ENCODE data around the gene RAPGEF5. TPM values are rescaled to one million over a fixed set of nuclear protein-coding genes. Genes with fewer than 3 reads are reported as not detected.
"Not testable (repeated sequence)": the region's sequence is repeated elsewhere in the genome, so short reads cannot be mapped to it uniquely, and the experiment has no call there.

RAPGEF5 gene
- total RNA-seq, 4 donors from 2014 or later = 7.4 to 16.2 (median 12.1) TPM

DNA sequence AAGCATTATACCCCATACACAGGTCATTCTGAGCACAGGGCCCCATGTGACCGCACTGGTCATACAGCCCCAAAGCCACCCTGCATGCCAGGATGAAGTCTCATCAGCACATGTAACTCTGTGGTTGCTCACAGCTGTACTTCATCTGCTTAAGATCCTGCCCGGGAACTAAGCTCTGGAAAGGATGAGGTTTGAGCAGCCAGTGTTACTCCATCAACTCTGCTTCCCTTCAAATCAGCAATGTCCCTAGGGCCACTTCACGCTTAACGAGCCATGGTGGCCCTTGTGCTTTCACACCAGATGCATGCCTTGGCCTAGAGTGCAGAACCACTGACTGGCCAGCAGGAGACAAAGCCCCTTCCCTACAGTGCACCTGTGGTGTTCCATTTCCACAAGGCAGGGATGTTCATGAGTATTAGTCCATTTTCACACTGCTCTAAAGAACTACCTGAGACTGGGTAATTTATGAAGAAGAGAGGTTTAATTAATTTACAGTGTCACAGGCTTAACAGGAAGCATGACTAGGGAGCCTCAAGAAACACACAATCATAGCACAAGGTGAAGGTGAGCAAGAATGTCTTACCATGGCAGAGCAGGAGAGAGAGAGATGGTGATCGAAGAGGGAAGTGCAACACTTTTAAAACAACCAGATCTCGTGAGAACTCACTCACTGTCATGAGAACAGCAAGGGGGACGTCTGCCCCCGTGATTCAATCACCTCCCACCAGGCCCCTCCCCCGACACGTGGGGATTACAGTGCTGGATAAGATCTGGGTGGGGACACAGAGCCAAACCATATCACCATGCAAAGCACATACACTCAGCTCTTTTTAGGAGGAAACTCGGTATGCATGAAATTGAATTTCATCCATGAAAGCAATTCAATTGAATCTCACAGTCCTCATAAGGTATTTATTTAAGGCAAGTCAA is 262.3 kb downstream of the RAPGEF5 start:
- Histone ChIP-seq H3K4me1 (no peaks in the 10 kb centered on the region), H3K27ac (no peak overlapping the region), H3K4me3 (no peak overlapping the region), H3K27me3 (no peaks in the 10 kb centered on the region), H3K9me3 (no peaks in the 10 kb centered on the region), H3K36me3 (no peaks in the 10 kb centered on the region)
- in situ Hi-C loops (cut with MboI; ENCODE audit: low sequenced_read_pairs in 4 of 4) = no loop called here
- DNase-seq = no peak
- ATAC-seq = no peak
- TF ChIP-seq, protein P1, sequence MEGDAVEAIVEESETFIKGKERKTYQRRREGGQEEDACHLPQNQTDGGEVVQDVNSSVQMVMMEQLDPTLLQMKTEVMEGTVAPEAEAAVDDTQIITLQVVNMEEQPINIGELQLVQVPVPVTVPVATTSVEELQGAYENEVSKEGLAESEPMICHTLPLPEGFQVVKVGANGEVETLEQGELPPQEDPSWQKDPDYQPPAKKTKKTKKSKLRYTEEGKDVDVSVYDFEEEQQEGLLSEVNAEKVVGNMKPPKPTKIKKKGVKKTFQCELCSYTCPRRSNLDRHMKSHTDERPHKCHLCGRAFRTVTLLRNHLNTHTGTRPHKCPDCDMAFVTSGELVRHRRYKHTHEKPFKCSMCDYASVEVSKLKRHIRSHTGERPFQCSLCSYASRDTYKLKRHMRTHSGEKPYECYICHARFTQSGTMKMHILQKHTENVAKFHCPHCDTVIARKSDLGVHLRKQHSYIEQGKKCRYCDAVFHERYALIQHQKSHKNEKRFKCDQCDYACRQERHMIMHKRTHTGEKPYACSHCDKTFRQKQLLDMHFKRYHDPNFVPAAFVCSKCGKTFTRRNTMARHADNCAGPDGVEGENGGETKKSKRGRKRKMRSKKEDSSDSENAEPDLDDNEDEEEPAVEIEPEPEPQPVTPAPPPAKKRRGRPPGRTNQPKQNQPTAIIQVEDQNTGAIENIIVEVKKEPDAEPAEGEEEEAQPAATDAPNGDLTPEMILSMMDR (IDR thresholded peaks at IDR 0.05 in 4 of 5, conservative IDR thresholded peaks at IDR 0.05 in 1 of 5) = no peak
- TF ChIP-seq POLR2A (IDR thresholded peaks at IDR 0.05) = no peak
- intact Hi-C loops (cut with DNase I; ENCODE audit: low total_unique reads) = no loop called here

DNA sequence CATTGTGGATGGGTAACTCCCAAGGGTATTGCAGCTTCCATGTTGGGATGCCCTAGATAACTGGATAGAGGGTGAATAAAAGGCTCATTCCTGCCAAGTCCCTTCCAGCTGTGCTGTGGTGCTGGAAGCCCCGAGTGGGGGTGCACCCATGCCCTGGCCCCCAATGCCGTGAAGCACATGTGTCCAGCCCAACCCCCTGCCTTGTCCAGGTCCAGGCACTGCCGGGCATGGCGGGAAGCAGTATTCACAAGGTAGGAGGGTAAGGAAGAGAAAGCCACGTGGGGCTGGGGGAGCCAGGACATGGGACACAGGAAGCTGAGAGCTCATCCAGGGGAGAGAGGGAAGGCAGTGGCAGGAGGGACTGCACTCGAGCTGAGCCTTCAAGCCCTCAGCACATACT is 263.0 kb downstream of the RAPGEF5 start:
- Histone ChIP-seq H3K36me3 (no peaks in the 10 kb centered on the region), H3K9me3 (no peaks in the 10 kb centered on the region), H3K27me3 (no peaks in the 10 kb centered on the region), H3K4me3 (no peak overlapping the region), H3K4me1 (no peaks in the 10 kb centered on the region), H3K27ac (no peak overlapping the region)
- no peak for TF ChIP-seq POLR2A (IDR thresholded peaks at IDR 0.05)
- TF ChIP-seq, protein P1 (IDR thresholded peaks at IDR 0.05 in 4 of 5, conservative IDR thresholded peaks at IDR 0.05 in 1 of 5) = no peak
- in situ Hi-C loops (cut with MboI; ENCODE audit: low sequenced_read_pairs in 4 of 4) (no loop called here), intact Hi-C loops (cut with DNase I; ENCODE audit: low total_unique reads) (no loop called here)
- ATAC-seq (no peak), DNase-seq (no peak)

DNA sequence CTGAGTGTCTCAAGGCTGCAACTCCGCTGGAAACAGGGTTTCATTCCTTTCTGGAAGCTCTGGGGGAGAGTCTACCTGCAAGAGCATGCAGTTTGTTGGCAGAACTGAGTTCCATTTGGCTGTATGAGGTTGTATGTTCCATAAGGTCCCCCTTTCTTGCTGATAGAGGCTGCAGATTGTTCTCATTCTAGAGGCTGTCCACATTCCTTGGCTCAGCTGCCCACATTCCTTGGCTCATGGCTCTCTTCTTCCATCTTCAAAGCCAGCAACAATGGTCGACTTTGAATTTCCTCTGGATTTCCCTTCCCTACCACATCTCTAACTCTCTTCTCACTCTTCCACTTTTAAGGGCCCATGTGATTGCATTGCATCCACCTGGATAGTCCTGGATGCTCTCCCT is 264.0 kb downstream of the RAPGEF5 start:
- no peaks in the 10 kb centered on the region for H3K9me3 ChIP-seq
- intact Hi-C loops (cut with DNase I; ENCODE audit: low total_unique reads) (no loop called here), in situ Hi-C loops (cut with MboI; ENCODE audit: low sequenced_read_pairs in 4 of 4) (no loop called here)
- no peak overlapping the region for H3K4me3 ChIP-seq
- H3K27me3 ChIP-seq = no peaks in the 10 kb centered on the region
- TF ChIP-seq POLR2A (IDR thresholded peaks at IDR 0.05) = no peak
- TF ChIP-seq, protein P1 (IDR thresholded peaks at IDR 0.05 in 4 of 5, conservative IDR thresholded peaks at IDR 0.05 in 1 of 5) = no peak
- ATAC-seq (no peak), DNase-seq (no peak)
- no peaks in the 10 kb centered on the region for H3K4me1 ChIP-seq
- H3K36me3 ChIP-seq = no peaks in the 10 kb centered on the region
- no peak overlapping the region for H3K27ac ChIP-seq

DNA sequence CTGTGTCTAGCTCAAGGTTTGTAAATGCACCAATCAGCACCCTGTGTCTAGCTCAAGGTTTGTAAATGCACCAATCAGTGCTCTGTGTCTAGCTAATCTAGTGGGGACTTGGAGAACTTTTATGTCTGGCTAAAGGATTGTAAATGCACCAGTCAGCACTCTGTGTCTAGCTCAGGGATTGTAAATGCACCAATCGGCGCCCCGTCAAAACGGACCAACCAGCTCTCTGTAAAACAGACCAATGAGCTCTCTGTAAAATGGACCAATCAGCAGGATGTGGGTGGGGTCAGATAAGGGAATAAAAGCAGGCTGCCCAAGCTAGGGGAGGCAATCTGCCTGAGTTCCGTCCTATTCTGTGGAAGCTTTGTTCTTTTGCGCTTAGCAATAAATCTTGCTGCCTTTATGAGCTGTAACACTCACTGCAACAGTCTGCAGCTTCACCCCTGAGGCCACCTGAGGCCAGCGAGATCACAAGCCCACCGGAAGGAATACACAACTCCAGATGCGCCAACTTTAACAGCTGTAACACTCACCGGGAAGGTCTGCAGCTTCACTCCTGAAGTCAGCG is 265.9 kb downstream of the RAPGEF5 start:
- H3K27me3 ChIP-seq; DNase-seq; H3K4me1 ChIP-seq; H3K36me3 ChIP-seq; intact Hi-C loops (cut with DNase I; ENCODE audit: low total_unique reads); H3K4me3 ChIP-seq; H3K9me3 ChIP-seq; H3K27ac ChIP-seq; ATAC-seq; in situ Hi-C loops (cut with MboI; ENCODE audit: low sequenced_read_pairs in 4 of 4): not testable (repeated sequence)

DNA sequence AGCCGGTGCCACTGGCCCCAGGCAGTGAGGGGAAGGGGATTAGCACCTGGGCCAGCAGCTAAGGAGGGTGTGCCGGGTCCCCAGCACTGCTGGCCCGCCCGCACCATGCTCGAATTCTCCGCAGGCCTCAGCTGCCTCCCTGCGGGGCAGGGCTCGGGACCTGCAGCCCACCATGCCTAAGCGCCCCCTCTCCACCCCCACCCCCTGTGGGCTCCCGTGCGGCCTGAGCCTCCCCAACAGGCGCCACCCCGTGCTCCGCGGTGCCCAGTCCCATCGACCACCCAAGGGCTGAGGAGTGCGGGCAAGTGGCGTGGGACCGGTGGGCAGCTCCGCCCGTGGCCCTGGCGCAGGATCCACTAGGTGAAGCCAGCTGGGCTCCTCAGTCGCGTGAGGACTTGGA is 266.4 kb downstream of the RAPGEF5 start:
- DNase-seq (no peak), ATAC-seq (no peak)
- in situ Hi-C loops (cut with MboI; ENCODE audit: low sequenced_read_pairs in 4 of 4) (no loop called here), intact Hi-C loops (cut with DNase I; ENCODE audit: low total_unique reads) (no loop called here)
- Histone ChIP-seq H3K27ac (no peak overlapping the region), H3K27me3 (no peaks in the 10 kb centered on the region), H3K9me3 (no peaks in the 10 kb centered on the region), H3K36me3 (no peaks in the 10 kb centered on the region), H3K4me3 (no peak overlapping the region), H3K4me1 (no peaks in the 10 kb centered on the region)
- TF ChIP-seq, protein P1 (IDR thresholded peaks at IDR 0.05 in 4 of 5, conservative IDR thresholded peaks at IDR 0.05 in 1 of 5) = no peak
- TF ChIP-seq POLR2A (IDR thresholded peaks at IDR 0.05) = no peak

Data from gastrocnemius medialis (tissue), 4 donors.